HL-60 (cell line): ENCODE data around the gene SREBF1.

Source experiments
- CTCF ChIP-seq: IDR thresholded peaks from one replicate; pipeline ENCODE4 v1.5.1; 2011; ENCODE audit warnings: low read length, control low read depth, inconsistent platforms; ENCODE audit not compliant: insufficient read depth
- GABPA ChIP-seq: IDR thresholded peaks from 2 replicates; pipeline ENCODE4 v1.6.1; 2012; ENCODE audit warnings: low read depth
- POLR2AphosphoS5 ChIP-seq: IDR thresholded peaks from 2 replicates; pipeline ENCODE4 v1.6.1; 2012; ENCODE audit warnings: low read depth
- REST ChIP-seq: IDR thresholded peaks from 2 replicates; pipeline ENCODE4 v1.6.1; 2012; ENCODE audit warnings: low read depth; ENCODE audit not compliant: insufficient replicate concordance

DNA sequence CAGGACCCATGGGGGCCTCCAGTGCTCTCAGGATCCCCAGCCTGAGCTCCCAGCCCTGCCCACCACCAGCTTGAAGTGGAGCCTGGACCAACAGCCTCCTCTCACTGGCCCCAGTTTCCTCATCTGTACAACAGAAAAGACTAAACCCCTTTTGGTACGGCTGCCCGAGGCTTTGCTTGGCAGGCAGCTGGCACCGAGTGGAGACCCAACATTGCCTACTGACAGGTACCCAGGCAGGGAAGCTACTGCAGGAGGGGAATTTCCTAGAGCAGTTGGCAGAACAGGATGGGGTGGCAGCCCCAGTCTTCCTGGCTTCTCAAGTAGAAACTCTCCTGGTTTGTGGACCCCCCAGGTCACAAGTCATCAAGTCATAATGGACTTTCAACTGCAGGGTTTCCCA, 14.2 kb downstream of the SREBF1 start:
- TF ChIP-seq CTCF (no peak), REST (no peak), POLR2AphosphoS5 (no peak), GABPA (no peak)
